ENCODE results near the gene ITPKC. TPM values are rescaled to one million over a fixed set of nuclear protein-coding genes. Genes with fewer than 3 reads are reported as not detected.

Gene ITPKC
- total and polyA plus RNA-seq, 2 experiments from 2014 or later = 5.3 to 12.6 TPM

- ATAC-seq (no peak), DNase-seq (ENCODE audit: low spot score) (no peak)
- H3K9me3 Mint-ChIP-seq = no peaks in the 10 kb centered on the region
- Histone ChIP-seq H3K79me2 (replicated peaks; ENCODE audit: insufficient read depth) (no peaks in the 10 kb centered on the region), H3K4me2 (no peak overlapping the region), H3K27me3 (ENCODE audit: insufficient read depth) (no peaks in the 10 kb centered on the region), H3K4me3 (no peak overlapping the region), H3K9me2 (ENCODE audit: insufficient read depth) (no peaks in the 10 kb centered on the region), H3F3A (replicated peaks; ENCODE audit: low read depth) (0 out of 2 replicates have a peak, but pooled peaks cover 6% of the 10 kb centered on the region), H4K20me1 (replicated peaks; ENCODE audit: insufficient read depth) (no peaks in the 10 kb centered on the region; the same call in 1 of the 2 replicates), H3K27ac (ENCODE audit: low read depth) (no peak overlapping the region), H3K36me3 (ENCODE audit: insufficient read depth) (peaks cover 12% of the 10 kb centered on the region; the same call in 1 of the 2 replicates), H3K4me1 (ENCODE audit: insufficient read depth) (0 out of 2 replicates have a peak, but pooled peaks cover 3% of the 10 kb centered on the region), H2AFZ (no peak overlapping the region)
- no peak overlapping the region for H3K27ac Mint-ChIP-seq
- H3K4me1 Mint-ChIP-seq = peaks cover 10% of the 10 kb centered on the region
- peaks cover 51% of the 10 kb centered on the region for H3K36me3 Mint-ChIP-seq (ENCODE audit: low read depth)
- peaks cover 14% of the 10 kb centered on the region for H3K27me3 Mint-ChIP-seq (ENCODE audit: insufficient read depth, low read depth, poor library complexity)
- H3K4me3 Mint-ChIP-seq = no peak overlapping the region
- TF ChIP-seq CREB1 (CRISPR knock-in tag; IDR thresholded peaks at IDR 0.05; ENCODE audit: low read depth) (no peak), ETS1 (IDR thresholded peaks at IDR 0.05) (no peak), ZNF462 (CRISPR knock-in tag; IDR thresholded peaks at IDR 0.05) (no peak), EZH2 (IDR thresholded peaks at IDR 0.05; ENCODE audit: low read depth, unreplicated experiment) (no peak), REST (IDR thresholded peaks at IDR 0.05; ENCODE audit: unreplicated experiment) (no peak), EZH2phosphoT487 (IDR thresholded peaks at IDR 0.05; ENCODE audit: unreplicated experiment) (no peak)
Measured at GRCh38 chr19:40704491-40705361, 12.2 kb upstream of the ITPKC start.

All from GM23338 (cell line).